NCI-H748 treated with DMSO at 0.1 percent for 48 hours (cell line): Measurements from ENCODE around the gene CLUH.
"Not testable (repeated sequence)": the region's sequence is repeated elsewhere in the genome, so short reads cannot be mapped to it uniquely, and the experiment has no call there.

Source experiments
- DNase-seq: peaks from one replicate; lab custom pipeline; 2025; lab: John Stamatoyannopoulos, UW

CLUH gene

DNA sequence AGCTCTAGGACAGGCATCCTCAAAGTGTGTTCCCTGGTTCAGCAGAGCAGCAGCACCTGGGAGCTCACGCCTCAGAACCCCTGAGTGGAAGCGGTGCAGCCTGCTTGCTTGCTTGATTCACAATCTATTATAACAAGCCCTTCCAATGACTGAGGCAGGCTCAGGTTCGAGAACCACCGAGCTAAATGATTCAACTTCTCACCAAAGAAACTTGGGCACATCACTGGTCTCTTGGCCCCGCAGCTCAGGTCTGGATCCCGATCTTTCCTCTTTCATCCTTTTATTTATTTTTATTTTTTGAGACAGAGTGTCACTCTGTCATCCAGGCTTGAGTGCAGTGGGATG is 24.5 kb downstream of the CLUH start:
- DNase-seq: no peak

DNA sequence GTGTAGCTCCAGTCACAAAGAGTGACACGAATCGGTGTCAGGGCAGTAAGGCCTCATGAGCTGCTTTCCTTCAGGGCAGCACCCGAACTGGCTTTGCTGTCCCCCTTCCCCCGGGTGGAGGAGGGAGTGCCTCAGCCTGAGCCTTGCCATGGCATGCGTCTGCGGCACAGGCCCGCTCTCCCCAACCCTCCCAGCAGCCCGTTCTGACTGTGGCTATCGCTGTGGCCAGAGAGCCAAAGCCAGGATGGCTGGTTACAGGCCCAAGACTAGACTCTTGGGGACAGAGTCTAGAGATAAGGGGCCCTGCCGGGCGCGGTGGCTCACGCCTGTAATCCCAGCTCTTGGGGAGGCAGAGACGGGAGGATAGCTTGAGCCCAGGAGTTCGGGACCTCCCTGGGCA is 25.9 kb downstream of the CLUH start:
- no peak for DNase-seq

DNA sequence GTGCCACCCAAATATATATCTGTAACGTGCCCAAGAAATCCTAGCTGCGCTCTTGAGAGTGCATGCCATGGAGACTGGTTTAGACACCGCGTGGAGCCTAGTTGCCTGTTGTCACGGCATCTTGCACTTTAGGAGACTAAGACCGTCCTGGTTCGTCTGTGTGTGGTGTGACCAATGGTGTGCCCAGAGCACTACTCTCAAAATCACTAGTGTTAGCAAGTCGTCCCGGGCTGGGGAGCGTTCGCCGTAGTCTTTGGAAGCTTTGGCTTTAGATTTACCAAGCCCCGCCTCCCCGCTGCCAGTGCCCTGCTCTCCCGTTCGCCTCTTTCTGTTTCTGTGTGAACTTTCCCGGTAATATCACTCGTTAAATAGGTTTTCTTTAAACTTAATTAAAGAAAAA is 27.0 kb downstream of the CLUH start:
- no peak for DNase-seq

DNA sequence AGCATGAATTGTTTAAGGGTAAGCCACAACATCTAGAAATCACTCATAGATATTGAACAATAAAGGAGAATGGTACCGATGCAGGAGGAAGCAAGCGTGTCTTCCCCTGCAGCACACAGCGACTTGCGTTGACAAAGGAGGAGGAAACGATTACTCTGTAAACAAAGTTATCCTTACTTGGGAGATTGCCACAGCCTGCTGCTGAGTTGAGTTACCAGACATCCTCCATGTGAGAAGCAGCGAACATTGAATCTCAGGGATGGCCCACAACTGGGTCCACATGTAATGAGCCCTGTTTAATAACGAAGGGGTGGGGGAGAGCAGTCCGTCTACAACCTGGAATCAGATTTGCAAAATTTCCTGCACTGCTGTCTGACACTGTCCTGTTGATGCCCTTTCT is 27.7 kb downstream of the CLUH start:
- no peak for DNase-seq

DNA sequence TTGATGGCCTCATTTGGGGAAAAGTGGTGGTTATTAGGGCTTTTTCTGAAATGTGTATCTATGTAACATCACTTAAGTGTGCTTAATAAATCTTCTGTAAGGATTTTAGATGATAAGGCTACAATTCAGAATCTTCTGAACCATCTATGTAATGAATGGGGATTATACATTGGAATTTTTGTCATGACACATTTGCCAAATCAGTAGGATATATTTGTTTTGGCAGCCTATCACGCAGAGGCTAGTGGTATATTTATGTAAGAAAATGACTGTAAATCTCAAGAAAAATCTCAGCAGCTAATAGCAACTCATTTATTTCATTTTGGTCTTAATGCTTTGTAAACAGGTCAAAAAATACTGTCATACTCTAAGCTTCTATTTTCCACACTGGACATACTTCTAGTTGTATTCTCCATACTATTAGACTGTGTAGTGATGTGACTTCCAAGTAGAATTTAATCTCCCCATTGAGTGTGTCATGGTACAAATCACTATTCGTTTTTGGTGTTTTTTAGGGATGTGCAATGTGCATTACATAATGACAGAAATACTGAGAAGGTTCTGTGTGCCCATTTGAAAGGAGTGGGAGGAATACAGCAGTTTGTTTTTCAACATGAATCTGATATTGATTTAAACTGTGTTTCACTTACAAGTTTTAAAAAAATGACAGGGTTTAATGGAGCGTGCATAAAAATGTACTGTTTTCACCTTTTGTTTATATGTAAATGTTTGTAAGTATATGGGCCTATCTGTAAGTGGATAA is 29.2 kb downstream of the CLUH start:
- DNase-seq: no peak

DNA sequence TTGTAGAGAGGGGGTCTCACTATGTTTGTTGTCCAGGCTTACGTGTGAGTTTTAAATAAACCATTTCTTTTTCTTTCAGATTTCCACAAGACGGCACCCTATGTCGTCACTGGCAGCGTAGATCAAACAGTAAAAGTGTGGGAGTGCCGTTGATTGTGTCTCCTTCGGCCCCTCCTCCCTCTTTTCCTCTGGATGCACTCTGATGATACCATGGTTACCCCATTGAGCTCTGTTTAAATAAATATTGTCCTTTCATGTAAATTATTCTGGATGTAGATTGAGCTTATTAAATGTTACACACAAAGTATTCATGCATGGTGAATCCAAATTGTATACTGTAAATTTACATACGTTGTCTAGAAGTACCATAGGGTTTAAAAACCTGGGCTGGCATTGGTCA is 29.9 kb downstream of the CLUH start:
- no peak for DNase-seq

DNA sequence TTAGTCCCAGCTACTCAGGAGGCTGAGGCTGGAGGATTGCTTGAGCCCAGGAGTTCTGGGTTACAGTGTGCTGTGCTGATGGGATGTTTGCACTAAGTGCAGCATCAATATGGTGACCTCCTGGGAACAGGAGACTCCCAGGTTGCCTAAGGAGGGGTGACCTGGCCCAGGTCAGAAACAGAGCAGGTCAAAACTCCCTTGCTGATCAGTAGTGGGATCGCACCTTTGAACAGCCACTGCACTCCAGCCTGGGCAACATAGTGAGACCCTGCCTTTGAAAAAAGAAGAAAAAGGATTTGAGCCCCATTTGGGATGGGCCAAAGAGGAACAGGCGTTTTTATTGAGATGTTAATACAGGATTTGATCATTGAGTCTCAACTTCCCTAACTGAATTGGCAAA is 30.6 kb downstream of the CLUH start:
- no peak for DNase-seq

DNA sequence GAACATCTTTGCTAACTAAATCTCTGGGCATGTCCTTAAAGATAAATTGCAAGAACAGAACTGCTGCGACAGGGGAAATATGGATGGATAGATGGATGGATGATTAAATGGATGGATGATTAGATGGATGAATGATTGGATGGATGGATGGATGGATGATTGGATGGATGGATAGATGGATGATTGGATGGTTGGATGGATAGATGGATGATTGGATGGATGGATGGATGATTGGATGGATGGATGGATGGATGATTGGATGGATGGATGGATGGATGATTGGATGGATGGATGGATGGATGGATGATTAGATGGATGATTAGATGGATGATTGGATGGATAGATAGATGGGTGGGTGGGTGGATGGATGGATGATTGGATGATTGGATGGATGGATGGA is 32.3 kb downstream of the CLUH start:
- DNase-seq: not testable (repeated sequence)

DNA sequence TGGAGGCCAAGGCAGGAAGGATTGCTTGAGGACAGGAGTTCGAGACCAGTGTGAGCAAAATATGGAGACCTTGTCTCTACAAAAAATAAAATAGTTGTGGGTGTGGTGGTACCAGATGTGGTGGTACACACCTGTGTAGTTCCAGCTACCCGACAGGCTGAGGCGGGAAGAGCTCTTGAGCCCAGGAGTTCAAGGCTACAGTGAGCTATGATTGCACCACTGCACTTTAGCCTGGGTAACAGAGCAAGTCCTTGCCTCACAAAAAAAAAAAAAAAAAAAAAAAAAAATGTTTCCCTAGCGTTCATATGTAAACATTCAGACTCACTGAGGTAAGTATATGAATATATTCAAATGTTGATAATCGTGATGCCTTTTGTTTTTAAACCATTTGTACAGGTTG is 39.5 kb downstream of the CLUH start:
- DNase-seq: no peak

DNA sequence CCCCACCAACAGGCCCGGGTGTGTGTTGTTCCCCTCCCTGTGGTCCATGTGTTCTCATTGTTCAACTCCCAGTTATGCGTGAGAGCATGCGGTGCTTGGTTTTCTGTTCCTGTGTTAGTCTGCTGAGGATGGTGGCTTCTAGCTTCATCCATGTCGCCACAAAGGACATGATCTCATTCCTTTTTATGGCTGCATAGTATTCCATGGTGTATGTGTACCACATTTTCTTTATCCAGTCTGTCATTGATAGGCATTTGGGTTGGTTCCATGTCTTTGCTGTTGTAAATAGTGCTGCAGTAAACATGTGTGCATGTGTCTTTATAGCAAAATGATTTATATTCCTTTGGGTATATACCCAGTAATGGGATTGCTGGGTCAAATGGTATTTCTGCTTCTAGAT is 51.2 kb downstream of the CLUH start:
- not testable (repeated sequence) for DNase-seq

DNA sequence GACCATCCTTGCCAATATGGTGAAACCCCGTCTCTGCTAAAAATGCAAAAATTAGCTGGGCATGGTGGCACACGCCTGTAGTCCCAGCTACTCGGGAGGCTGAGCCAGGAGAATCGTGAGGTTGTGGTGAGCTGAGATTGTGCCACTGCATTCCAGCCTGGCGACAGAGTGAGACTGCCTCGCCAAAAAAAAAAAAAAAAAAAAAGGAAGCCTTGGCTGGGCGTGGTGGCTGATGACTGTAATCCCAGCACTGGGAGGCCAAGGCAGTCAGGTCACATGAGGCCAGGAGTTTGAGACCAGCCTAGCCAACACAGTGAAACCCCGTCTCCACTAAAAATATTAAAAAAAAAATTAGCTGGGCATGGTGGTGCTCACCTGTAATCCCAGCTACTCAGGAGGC is 52.2 kb downstream of the CLUH start:
- not testable (repeated sequence) for DNase-seq

DNA sequence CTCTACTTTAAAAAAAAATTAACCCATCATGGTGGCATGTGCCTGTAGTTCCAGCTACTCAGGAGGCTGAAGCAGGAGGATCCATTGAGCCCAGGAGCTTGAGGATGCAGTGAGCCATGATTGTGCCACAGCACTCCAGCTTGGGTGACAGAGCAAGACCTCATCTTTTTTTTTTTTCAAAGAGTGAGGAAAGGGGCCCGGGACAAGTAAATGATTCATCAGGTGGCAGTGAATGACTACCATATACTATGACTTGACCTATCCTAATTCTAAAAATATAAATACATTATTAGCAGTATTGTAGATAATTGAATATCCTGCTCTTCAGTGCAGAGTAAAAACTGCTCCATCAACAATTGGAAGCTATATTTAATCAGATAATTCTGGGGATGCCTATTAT is 55.3 kb downstream of the CLUH start:
- DNase-seq: no peak

DNA sequence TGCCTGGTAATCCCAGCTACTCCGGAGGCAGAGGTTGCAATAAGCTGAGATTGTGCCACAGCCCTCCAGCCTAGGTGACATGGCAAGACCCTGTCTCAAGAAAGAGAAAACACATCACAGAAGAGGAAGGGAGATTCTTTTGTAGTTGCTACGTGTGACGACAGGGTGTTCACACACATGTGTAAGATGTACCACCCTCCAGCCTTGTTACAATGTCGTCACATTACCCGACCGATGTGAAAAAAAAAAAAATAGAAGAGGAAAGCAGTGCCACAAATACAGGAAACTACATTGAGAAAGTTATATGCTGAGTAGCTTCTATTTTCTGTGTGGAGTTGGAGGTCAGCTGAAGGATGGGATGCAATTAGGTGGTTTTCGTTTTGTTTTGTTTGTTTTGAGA is 56.0 kb downstream of the CLUH start:
- DNase-seq: no peak

DNA sequence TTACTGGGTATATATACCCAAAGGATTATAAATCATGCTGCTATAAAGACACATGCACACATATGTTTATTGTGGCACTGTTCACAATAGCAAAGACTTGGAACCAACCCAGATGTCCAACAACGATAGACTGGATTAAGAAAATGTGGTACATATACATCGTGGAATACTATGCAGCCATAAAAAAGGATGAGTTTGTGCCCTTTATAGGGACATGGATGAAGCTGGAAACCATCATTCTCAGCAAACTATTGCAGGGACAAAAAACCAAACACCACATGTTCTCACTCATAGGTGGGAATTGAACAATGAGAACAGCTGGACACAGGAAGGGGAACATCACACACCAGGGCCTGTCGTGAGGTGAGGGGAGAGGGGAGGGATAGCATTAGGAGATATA is 58.7 kb downstream of the CLUH start:
- not testable (repeated sequence) for DNase-seq

DNA sequence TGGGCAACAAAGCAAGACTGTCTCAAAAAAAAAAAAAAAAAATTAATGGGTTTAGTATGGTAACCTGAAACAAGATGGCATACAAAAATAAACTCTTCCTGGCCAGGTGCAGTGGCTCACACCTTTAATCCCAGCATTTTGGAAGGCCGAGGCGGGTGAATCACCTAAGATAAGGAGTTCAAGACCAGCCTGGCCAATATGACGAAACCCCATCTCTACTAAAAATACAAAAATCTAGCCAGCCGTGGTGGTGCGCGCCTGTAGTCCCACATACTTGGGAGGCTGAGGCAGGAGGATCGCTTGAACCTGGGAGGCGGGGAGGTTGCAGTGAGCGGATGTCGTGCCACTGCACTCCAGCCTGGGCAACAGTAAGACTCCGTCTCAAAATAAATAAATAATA is 62.4 kb downstream of the CLUH start:
- no peak for DNase-seq

DNA sequence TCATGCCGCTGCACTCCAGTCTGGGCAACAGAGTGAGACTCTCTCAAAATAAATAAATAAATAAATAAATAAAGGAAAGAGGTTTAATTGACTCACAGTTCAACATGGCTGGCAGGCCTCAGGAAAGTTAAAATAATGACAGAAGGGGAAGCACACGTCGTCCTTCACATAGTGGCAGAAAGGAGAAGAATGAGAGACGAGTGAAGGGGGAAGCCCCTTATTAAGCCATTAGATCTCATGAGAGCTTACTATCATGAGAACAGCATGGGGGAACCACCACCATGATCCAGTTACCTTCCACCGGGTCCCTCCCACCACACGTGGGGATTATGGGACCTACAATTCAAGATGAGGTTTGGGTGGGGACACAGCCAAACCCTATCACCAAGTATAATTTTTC is 63.6 kb downstream of the CLUH start:
- no peak for DNase-seq

DNA sequence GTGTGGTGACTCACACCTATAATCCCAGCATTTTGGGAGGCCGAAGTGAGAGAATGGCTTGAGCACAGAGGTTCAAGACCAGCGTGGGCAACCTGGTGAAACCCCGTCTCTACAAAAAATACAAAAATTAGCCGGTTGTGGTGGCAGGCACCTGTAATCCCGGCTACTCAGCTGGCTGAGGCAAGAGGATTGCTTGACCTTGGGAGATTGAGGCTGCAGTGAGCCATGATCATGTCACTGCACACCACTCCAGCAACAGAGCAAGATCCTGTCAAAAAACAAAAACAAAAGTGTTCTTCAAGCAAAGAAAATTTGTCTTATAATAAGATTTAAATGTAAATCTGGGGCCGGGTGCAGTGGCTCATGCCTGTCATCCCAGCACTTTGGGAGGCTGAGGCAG is 66.6 kb downstream of the CLUH start:
- no peak for DNase-seq
